ENCODE measurements around the gene METRNL.
"Not testable (repeated sequence)": the region's sequence is repeated elsewhere in the genome, so short reads cannot be mapped to it uniquely, and the experiment has no call there.

Gene METRNL, protein sequence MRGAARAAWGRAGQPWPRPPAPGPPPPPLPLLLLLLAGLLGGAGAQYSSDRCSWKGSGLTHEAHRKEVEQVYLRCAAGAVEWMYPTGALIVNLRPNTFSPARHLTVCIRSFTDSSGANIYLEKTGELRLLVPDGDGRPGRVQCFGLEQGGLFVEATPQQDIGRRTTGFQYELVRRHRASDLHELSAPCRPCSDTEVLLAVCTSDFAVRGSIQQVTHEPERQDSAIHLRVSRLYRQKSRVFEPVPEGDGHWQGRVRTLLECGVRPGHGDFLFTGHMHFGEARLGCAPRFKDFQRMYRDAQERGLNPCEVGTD

DNA sequence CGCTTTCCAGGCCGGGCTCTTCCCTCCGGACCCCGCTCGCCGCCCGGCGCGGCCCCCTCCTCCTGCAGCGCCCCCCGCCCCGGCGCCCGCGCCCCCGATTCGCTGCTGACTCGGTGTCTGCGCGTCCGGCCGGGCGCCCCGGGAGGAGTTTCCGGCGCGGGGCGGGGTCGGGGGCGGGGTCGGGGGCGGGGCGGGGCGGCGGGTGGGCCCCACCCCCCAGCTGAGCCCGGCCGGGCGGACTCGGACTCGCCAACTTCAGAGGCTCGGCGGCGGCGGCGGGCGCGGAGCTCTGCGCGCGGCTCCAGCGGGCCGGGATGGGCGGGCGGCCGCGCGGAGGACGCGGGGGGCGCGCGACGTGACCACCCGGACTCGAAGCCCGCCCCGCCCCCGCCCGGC is at the start of gene METRNL:
METRNL (plus strand) TSS at position 258 of the 396 bp plus-strand sequence. CDS start 207 bp downstream, outside the sequence.
- FAIRE-seq: no peak

DNA sequence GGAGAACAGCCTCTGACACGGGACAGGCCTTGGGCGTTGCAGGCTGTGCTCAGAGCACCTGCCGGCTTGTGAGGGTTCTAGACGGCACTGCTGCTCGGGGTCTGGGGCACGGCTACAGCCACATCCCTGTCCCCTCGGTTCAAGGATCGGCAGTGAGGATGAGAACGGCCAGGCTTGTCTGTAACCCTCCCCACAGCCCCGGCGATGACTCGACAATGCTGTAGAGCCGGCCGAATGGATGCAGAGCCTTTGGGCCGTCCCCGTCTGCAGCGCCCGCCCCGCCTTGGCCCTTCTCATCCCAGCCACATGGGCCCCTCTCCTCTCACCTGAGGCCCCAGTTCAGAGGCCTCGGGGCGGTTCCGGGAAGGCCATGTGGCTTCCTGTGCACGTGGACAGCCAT is 49.0 kb upstream of the METRNL start:
- no peak for FAIRE-seq

DNA sequence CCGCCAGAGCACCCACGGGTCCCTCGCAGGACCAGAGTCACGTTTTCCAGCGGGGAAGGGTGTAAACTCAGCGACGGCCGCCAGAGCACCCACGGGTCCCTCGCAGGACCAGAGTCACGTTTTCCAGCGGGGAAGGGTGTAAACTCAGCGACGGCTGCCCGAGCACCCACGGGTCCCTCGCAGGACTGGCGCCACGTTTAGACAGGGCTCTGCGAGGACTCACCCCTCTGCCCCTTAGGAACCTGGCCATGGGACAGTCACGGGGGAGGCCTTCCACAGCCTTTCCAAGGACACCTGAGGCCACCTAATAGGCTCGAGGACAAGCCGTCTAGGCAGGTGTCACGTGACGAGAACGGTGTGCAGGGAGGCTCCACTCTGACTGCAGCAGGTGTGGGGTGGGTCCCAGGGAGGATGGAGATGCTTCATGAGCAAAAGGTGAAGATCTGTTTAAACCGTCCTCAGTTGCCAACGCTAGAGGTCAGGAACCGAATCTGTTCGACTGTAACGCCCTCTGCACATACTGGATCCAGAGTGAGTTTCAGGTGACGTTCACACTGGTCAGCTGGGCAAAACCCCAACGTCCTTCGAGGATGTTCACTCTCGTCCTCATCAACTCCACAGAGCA is 48.0 kb upstream of the METRNL start:
- FAIRE-seq: no peak

DNA sequence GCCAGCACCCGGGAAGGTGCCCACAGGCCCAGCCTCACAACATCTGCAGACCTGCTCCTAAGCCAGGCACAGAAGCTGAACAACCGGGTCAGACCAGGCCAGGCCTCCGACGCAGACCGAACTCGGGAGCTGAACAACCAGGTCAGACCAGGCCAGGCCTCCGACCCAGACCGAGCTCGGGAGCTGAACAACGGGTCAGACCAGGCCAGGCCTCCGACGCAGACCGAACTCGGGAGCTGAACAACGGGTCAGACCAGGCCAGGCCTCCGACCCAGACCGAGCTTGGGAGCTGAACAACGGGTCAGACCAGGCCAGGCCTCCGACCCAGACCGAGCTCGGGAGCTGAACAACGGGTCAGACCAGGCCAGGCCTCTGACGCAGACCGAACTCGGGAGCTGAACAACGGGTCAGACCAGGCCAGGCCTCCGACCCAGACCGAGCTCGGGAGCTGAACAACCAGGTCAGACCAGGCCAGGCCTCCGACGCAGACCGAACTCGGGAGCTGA is 47.4 kb upstream of the METRNL start:
- FAIRE-seq: not testable (repeated sequence)

DNA sequence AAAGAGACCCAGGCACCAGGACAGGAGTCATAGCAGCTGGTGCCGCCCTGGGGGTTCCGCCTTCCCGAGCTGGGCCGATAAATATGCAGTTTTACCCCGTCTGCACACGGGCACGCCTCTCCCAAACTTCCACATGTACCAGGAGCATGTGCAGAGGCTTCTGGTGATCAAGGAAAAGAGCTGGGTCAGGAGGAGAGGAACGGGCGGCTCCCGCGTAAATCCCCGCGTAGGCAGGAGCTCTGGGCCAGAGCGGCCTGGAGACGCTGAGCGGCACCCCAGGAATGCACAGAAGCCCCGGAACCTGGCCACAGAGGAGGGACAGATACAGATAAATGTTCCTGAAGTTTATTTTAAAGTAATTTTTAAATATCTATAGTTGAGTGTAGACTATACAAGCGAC is 46.6 kb upstream of the METRNL start:
- FAIRE-seq: no peak

DNA sequence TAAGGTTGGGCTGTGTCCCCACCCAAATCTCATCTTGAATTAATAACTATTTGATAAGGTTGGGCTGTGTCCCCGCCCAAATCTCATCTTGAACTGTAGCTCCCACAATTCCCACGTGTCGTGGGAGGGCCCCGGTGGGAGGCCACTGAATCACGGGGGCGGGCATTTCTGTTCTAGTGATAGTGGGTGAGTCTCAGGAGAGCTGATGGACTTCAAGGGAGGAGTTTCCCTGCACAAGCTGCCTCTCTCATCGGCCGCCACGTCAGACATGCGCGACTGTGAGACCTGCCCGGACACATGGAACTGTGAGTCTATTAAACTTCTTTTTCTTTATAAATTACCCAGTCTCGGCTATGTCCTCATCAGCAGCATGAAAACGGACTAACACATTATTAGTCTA is 44.9 kb upstream of the METRNL start:
- FAIRE-seq: no peak

DNA sequence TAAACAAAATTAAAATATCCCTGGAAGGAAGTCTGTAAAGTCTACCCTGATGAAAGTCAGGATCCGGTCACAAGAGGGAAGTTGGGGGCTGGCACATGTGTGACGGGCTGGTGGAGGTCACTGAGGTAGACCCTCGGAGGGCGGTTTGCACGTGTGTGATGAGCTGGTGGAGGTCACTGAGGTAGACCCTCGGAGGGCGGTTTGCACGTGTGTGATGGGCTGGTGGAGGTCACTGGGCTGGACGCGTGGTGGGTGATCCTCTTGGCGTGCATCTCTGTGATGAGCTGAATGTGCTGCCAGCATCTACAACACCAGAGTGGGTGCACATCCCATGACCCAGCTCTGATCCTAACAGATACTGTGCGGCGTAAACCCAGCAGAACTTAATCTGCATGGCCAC is 43.7 kb upstream of the METRNL start:
- FAIRE-seq: no peak

DNA sequence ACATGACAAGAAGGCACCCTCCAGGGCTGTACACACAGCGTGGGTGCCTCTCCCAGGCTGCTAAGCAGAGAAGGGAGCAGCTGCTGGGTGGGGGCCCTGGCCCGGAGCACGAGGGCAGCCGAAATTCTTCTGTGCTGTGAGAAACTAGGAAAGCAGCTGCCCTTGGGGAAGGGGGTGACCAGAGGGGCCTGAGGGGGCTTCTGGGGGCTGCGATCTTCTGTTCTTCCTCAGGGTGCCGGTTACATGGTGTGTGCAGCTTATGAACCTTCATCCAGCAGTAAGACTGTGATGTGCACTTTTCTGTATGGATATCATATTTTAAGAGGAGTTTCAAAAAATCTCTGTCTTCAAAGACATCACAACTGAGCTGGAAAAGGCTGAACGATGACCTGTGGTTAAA is 43.2 kb upstream of the METRNL start:
- FAIRE-seq: no peak

DNA sequence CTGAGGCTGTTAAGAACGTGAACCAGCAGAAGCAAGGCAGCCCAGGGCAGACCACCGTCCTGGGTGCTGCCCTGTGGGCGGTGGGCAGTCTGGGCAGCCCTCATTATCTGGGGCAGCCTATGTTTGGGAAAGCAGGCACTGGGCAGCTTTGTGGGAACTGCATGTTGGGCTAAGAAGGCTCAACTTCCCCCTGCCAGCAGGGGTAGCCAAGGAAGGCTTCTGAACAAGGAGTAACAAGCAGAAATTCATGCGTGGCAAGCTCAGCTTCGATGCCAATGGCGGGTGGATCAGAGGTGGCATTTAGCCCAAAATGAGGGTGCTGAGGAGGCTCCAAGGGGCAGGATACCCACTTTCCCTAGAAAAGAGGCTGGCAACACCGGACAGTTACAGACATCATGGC is 42.7 kb upstream of the METRNL start:
- FAIRE-seq: no peak

DNA sequence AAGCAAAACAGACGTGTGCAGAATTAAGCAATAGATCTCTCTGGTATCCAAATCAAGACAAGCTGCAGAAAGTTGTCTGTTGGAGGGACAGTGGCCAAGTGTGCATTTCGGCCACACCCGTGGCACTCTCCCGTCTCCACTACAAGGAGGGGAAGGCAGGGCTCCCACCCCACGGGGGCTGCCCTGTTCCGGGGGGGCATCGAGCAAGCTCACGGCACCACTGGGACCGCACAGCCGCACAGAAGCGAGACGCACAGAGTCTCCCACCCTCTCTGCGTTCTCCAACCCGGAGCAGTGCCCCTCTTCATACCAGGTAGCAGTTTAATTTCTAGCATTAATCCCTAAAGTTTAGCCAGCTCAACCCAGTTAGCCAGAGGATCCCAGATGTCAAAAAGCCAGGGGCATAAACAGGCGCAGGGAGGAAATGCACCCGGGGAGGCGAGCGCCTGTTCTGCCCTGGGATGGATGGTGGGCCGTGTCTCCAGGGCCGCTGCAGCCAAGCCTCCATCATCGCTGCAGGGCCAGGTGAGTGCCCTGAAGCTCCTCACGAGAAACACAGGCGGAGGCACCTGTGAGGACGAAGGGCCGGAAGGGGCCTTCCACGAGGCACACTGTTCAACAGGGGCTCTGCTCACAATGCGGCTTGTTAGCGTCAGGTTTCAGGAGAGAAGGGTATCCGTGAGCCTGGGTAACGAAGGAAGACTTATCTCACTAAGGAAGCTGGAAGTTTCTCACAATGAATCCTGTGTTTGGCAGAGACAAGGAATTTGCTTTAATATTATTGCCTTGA is 42.1 kb upstream of the METRNL start:
- FAIRE-seq: no peak

DNA sequence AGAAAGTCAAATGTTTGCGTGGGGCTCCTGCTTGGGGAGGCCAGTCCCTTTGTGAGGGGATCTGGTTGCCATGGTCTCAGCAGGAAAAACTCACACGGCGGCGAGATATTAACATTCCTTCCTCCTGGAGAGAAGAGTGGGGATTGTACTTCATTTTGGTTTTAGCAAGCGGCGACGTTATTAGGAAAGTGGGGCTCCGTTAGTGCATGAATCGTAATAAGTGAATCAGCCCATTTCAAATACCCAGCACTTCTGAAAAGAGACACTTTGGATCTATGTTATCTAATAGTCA is 41.6 kb upstream of the METRNL start:
- FAIRE-seq: no peak

DNA sequence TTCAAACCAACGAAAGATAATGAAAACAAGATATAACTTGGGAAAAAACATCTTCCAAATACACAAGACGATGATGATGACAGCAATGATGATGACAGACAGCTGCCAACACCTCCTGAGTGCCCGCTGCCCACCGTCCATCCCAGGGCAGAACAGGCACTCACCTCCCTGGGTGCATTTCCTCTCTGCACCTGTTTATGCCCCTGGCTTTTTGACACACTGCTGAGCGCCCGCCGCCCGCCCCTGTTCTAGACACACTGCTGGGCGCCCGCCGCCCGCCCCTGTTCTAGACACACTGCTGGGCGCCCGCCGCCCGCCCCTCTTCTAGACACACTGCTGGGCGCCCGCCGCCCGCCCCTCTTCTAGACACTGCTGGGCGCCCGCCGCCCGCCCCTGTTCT is 40.4 kb upstream of the METRNL start:
- not testable (repeated sequence) for FAIRE-seq

DNA sequence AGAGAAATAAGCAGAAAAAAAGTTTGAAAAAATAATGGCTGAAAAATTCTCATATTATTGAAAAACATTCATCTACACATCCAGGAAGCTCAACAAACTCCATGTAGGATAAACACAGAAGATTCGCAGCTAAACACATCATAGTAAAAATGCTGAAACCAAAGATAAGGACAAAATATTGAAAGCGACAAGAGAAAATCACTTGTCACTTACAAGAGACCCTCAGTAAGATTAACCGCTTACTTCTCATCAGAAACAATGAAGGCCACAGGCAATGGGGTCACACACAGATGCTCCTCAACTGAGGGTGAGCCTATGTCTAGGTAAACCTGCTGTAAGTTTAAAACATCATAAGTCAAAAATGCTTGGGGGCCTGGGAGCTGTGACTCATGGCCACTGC is 38.1 kb upstream of the METRNL start:
- FAIRE-seq: no peak

DNA sequence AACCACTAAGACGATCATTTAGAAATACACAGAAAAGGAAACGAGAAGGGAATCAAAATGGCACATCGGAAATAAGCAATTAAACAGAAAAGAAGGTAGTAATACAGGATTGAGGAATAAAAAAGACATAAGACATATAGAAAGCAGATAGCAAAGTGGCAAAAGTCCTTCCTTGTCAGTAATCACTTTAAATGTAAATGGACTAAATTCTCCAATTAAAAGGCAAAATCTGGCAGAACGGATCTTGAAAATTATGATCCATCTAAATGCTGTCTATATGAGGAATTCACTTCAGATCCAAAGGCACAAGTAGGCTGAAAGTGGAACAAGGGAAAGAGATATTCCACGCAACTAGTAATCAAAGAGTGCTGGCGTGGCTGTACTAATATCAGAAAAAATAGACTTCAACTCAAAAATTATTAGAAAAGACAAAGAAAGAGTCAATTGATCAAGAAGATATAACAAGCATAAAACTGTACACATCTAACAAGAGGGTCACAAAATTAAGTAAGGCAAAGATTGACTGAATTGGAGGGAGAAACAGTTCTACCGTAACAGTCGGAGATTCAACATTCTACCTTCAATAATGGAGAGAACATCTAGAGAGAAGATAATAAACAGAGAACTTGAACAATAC is 36.8 kb upstream of the METRNL start:
- FAIRE-seq: no peak

DNA sequence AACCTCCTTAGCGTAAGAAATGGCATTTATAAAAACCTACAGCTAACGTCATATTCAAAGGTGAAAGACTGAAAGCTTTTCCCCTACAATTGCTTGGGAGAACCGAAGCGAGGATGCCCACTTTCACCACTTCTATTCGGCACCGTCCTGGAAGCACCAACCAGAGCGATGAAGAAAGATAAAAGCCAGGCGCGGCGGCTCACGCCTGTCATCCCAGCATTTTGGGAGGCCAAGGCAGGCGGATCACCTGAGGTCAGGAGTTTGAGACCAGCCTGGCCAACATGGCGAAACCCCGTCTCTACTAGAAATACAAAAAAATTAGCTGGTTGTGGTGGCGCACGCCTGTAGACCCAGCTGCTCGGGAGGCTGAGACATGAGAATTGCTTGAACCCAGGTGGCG is 34.9 kb upstream of the METRNL start:
- FAIRE-seq: not testable (repeated sequence)

DNA sequence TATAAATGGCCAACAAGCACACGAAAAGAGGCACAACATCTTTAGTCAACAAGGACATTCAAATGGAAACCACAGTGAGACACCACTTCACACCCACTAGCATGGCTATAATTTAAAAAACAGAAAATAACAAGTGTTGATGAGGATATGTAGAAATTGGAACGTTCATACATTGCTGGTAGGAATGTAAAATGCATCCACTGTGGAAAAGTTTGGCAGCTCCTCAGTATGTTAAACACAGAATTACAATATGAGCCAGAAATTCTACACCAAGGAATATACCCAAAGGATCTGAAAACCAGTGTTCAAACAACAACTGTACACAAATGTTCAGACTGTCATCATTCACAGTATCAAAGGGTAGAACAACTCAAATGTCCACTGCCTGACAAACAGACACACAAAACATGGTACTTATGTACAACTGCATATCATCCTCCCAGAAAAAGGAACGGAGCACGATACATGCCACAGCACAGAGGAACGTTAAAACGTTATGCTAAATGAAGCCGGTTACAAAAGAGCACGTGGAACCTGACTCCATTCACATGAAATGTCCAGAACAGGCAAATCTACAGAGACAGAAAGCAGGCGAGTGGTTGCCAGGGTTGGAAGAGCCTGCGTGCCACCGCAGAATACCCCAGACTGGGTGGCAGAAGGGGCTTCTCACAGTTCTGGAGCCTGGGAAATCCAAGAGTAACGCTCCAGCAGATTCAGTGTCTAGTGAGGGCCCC is 32.8 kb upstream of the METRNL start:
- no peak for FAIRE-seq

DNA sequence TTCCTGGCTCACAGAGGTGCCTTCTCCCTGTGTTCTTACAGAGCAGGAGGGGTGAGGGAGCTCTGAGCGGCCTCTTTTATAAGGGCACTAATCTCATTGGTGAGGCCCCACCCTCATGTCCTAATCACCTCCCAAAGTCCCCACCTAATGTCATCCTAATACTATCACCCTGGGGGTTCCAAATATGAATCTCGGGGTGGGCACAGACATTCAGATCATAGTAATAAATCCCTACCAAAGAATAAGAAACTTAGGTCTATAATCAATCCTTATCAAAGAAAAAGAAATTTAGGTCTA is 32.3 kb upstream of the METRNL start:
- no peak for FAIRE-seq

DNA sequence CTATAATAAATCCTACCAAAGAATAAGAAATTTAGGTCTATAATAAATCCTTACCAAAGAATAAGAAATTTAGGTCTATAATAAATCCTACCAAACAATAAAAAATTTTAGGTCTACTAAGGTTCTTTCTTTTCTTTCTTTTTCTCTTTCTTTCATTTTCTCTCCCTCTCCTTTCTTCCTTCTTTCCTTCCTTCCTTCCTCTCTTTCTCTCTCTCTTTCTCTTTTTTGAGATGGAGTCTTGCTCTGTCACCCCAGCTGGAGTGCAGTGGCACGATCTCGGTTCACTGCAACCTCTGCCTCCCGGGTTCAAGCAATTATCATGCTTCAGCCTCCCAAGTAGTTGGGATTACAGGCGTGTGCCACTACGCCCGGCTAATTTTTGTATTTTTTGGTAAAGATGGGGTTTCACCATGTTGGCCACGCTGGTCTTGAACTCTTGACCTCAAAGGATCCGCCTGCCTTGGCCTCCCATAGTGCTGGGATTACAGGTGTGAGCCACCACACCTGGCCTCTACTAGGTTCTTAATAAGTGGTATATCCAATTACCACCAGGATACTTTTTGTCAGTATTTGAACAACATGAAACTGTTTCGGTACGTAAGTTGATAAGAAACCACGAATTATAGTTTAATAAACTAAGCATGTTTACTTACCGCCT is 31.5 kb upstream of the METRNL start:
- peak; percentile 61 for FAIRE-seq

DNA sequence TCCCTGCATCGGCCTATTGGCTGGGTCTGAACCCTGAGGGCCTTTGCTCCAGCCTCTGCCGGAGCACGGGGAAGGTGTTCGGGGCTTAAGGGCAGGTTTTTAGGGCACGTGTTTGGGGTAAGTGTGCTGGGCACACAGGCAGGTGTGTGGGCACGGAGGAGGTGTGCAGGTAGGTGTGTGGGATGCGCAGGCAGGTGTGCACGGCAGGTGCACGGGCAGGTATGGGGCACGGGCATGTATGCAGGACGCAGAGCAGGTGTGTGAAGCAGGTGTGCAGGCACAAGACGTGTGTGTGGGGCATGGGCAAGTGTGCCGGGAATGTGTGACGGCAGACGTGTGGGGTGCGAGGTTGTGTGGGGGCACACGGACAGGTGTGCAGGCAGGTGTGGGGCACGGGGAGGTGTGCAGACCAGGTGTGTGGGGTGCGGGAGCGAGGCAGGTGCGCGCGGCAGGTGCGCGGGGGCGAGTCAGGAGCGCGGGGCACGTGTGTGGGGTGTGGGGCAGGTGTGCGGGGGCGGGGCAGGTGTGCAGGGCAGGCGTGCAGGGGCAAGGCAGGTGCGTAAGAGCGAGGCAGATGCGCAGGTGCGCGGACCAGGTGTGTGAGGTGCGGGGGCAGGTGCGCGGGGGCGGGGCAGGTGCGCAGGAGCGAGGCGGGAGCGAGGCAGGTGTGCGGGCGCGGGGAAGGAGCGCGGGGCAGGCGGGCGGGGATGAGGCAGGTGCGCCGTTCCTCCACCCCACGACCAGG is 28.6 kb upstream of the METRNL start:
- FAIRE-seq: no peak

DNA sequence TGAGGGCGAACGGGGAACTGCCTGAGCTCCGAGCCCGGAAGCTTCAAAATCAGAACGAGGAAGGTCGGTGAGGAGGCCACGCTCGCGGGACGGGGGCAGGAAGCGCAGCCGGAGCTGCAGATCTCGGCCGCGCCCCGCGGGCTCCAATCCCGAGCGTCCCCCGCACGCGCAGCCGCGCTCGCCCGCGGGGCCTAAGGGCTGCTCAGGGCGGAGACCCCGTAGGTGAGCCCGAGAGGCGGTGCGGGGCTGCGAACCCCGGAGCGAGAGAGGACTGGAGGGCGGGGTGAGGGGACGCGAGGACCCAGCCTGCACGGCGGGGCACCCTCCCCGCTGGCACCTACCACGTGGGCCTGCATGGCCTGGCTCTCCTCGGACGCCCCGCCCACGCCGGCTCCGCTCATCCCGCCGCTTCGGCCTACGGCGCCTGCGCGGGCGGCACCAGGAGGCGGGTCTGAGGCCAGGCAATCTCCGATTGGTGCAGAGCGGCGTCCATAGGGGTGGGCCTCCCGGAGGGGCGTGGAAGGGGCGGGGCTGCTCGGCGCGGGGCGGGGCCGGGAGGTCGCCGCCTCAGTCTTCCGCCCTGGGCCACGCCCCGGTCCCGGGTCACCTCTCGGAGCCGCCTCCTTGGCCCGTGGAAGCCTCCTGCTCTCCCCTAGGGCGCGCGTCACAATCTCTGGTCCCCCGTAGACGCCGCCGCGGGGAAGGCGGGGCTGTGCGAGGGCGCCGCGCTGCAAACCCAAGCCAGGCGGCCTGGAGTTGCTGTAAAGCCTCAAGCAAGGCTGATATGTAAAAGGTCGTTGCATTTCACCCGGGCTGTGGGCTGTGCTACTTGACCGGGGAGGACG is 27.8 kb upstream of the METRNL start:
- FAIRE-seq: no peak

DNA sequence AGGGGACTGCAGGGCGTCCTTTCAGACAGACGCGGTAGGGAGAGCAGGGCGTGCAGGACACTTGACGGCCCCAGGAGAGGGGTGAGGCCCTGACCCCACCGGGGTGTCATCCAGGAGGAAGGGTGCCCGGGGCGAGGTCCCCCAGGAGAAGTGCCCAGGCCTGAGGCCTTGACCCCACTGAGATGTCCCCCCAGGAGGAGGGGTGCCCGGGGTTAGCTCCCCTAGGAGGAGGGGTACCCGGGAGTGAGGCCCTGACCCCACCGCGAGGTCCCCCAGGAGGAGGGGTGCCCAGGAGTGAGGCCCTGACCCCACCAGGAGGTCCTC is 27.2 kb upstream of the METRNL start:
- no peak for FAIRE-seq

All from islet of Langerhans (tissue), 1 donor.